Loucy (cell line): ENCODE measurements around the gene MAPKAP1.

Source experiments
- H2AFZ ChIP-seq: fragments of 200-600 bp; sonication (generic); 2 replicates; pipeline ENCODE4 v1.6.0; 2016; ENCODE audit warnings: antibody characterized with exemption, mild to moderate bottlenecking, low read length, moderate library complexity
- H3F3A ChIP-seq: fragments of 200-600 bp; 2 replicates; pipeline ENCODE4 v1.6.0; 2016; ENCODE audit warnings: antibody characterized with exemption, low read depth, mild to moderate bottlenecking
- H3K27me3 ChIP-seq: fragments of 200-600 bp; sonication (generic); 2 replicates; pipeline ENCODE4 v1.6.1; 2014; ENCODE audit warnings: low read length, mild to moderate bottlenecking; ENCODE audit not compliant: insufficient read depth, poor library complexity, severe bottlenecking
- H3K36me3 ChIP-seq: fragments of 200-600 bp; sonication (generic); 2 replicates; pipeline ENCODE4 v1.6.1; 2016; ENCODE audit warnings: low read length; ENCODE audit not compliant: insufficient read depth
- H3K4me1 ChIP-seq: fragments of 200-600 bp; sonication (generic); 2 replicates; pipeline ENCODE4 v1.5.1; 2014; ENCODE audit warnings: low read length, mild to moderate bottlenecking; ENCODE audit not compliant: insufficient read depth, poor library complexity, severe bottlenecking
- H3K4me2 ChIP-seq: fragments of 200-600 bp; sonication (generic); 2 replicates; pipeline ENCODE4 v1.6.0; 2014; ENCODE audit warnings: antibody characterized with exemption, low read length, low read depth, mild to moderate bottlenecking; ENCODE audit not compliant: poor library complexity, severe bottlenecking
- H3K4me3 ChIP-seq: fragments of 200-600 bp; sonication (generic); 2 replicates; pipeline ENCODE4 v1.5.1; 2014; ENCODE audit warnings: low read length, mild to moderate bottlenecking, mixed read lengths; ENCODE audit not compliant: poor library complexity, severe bottlenecking
- H3K79me2 ChIP-seq: fragments of 200-600 bp; sonication (generic); 2 replicates; pipeline ENCODE4 v1.6.1; 2014; ENCODE audit warnings: low read length; ENCODE audit not compliant: insufficient read depth
- H3K9ac ChIP-seq: fragments of 200-600 bp; sonication (generic); 2 replicates; pipeline ENCODE4 v1.6.0; 2014; ENCODE audit warnings: mild to moderate bottlenecking, low read depth, low read length, moderate library complexity; ENCODE audit not compliant: poor library complexity, severe bottlenecking
- H3K9me2 ChIP-seq: fragments of 200-600 bp; sonication (generic); replicated peaks from 2 replicates; pipeline ENCODE4 v1.6.1; 2016; ENCODE audit warnings: low read depth, low read length, mixed read lengths
- H3K9me3 ChIP-seq: fragments of 200-600 bp; sonication (generic); 2 replicates; pipeline ENCODE4 v1.6.1; 2014; ENCODE audit warnings: mild to moderate bottlenecking, antibody characterized with exemption, low read length, low read depth; ENCODE audit not compliant: insufficient read depth
- H4K20me1 ChIP-seq: fragments of 200-600 bp; sonication (generic); 2 replicates; pipeline ENCODE4 v1.6.0; 2014; ENCODE audit warnings: antibody characterized with exemption, low read length, mild to moderate bottlenecking; ENCODE audit not compliant: insufficient read depth, poor library complexity, severe bottlenecking
- EZH2phosphoT487 ChIP-seq: fragments of 200-600 bp; IDR thresholded peaks from 2 replicates; pipeline ENCODE4 v1.6.1; 2018; ENCODE audit warnings: antibody characterized with exemption, mild to moderate bottlenecking, moderate library complexity, borderline replicate concordance
- TF ChIP-seq, protein P1 (sequence below): fragments of 200-600 bp; sonication (generic); conservative IDR thresholded peaks from 2 replicates; pipeline ENCODE4 v1.5.1; 2014; ENCODE audit warnings: mild to moderate bottlenecking, antibody characterized with exemption, low read length

MAPKAP1 gene

DNA sequence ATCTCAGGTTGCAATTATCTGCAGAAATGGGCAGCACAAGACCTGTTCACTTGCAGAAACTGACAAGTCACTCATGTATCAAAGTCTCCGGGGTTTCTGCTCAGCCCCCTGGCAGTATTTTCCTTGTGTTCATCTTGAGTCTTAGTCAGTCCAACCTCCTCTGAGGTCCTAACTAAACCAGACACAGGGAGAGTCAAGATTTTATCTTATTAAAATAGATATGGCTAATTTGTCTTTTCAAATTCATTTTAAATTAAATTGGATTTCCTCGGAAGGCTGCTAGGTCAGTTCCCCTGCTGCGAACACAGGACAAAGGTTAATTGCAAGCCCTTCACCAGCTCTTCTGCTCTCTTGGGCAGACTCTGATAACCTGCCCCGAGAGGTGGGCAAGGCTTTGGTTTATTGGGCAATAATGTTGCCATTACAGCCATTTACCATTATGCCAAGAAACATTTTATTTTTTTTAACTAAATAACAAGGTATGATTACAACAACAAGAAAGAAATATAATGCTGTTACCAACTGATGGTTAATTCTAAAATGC, 103.5 kb downstream of the MAPKAP1 start:
- no peaks in the 10 kb centered on the region for H3K36me3 ChIP-seq
- no peaks in the 10 kb centered on the region for H3K9me3 ChIP-seq
- H3K27me3 ChIP-seq, result no peaks in the 10 kb centered on the region
- H3K4me2 ChIP-seq, result peak overlapping the region; percentile 6
- TF ChIP-seq, protein P1, sequence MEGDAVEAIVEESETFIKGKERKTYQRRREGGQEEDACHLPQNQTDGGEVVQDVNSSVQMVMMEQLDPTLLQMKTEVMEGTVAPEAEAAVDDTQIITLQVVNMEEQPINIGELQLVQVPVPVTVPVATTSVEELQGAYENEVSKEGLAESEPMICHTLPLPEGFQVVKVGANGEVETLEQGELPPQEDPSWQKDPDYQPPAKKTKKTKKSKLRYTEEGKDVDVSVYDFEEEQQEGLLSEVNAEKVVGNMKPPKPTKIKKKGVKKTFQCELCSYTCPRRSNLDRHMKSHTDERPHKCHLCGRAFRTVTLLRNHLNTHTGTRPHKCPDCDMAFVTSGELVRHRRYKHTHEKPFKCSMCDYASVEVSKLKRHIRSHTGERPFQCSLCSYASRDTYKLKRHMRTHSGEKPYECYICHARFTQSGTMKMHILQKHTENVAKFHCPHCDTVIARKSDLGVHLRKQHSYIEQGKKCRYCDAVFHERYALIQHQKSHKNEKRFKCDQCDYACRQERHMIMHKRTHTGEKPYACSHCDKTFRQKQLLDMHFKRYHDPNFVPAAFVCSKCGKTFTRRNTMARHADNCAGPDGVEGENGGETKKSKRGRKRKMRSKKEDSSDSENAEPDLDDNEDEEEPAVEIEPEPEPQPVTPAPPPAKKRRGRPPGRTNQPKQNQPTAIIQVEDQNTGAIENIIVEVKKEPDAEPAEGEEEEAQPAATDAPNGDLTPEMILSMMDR, result no peak
- no peak for TF ChIP-seq EZH2phosphoT487
- peaks cover 24% of the 10 kb centered on the region for H3K79me2 ChIP-seq
- H2AFZ ChIP-seq, result no peak overlapping the region
- peaks cover 53% of the 10 kb centered on the region for H3K4me1 ChIP-seq
- H4K20me1 ChIP-seq, result no peaks in the 10 kb centered on the region
- no peak overlapping the region for H3K4me3 ChIP-seq
- peak overlapping the region; percentile 20 for H3K9ac ChIP-seq
- no peaks in the 10 kb centered on the region for H3K9me2 ChIP-seq
- 0 out of 2 replicates have a peak, but pooled peaks cover 4% of the 10 kb centered on the region for H3F3A ChIP-seq

DNA sequence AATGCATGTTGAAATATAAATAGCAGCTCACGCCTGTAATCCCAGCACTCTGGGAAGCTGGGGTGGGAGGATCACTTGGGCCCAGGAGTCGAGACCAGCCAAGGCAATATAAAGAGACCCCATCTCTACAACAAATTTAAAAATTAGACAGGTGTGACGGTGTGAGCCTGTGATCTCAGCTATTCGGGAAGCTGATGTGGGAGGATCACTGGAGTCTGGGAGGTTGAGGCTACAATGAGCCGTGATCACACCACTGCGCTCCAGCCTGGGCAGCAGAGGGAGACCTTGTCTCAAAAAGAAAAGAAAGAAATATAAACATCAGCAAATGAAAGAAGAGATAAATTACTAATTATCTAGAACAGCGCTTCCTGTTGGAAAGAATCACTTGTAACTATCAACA, 105.0 kb downstream of the MAPKAP1 start:
- Histone ChIP-seq H3K9me2 (no peaks in the 10 kb centered on the region), H3K4me3 (no peak overlapping the region), H3K9ac (no peak overlapping the region), H3K4me1 (peaks cover 61% of the 10 kb centered on the region), H3K9me3 (no peaks in the 10 kb centered on the region), H3K36me3 (no peaks in the 10 kb centered on the region), H4K20me1 (no peaks in the 10 kb centered on the region), H3K79me2 (peaks cover 38% of the 10 kb centered on the region), H3F3A (0 out of 2 replicates have a peak, but pooled peaks cover 4% of the 10 kb centered on the region), H2AFZ (no peak overlapping the region), H3K27me3 (no peaks in the 10 kb centered on the region), H3K4me2 (no peak overlapping the region)
- TF ChIP-seq, protein P1, result peak; percentile 43
- TF ChIP-seq EZH2phosphoT487, result no peak

DNA sequence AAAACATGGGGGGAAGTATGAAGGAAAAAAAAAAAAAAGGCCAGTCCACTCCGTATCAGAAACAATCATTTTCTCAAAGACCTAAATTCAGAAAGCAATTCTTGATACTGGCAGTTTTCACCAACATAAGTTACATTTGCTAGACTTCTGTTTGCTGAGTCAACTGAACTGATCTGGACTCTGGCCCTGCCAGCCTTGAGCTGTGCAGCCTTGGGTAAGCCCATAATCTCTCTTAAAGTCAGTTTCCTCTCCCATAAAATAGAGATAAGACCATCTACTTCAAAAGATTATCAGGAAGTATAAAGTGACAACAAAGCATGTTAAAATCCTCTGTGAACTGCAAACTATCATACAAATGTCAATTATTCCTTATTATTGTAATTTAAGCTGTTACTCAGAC, 106.8 kb downstream of the MAPKAP1 start:
- TF ChIP-seq, protein P1, result no peak
- no peak for TF ChIP-seq EZH2phosphoT487
- Histone ChIP-seq H4K20me1 (no peaks in the 10 kb centered on the region), H3K9ac (peak overlapping the region; percentile 41), H3K4me2 (peak overlapping the region; percentile 63), H3K36me3 (no peaks in the 10 kb centered on the region), H3K9me3 (no peaks in the 10 kb centered on the region), H2AFZ (no peak overlapping the region), H3K27me3 (no peaks in the 10 kb centered on the region), H3K4me1 (peaks cover 67% of the 10 kb centered on the region), H3K9me2 (no peaks in the 10 kb centered on the region), H3F3A (0 out of 2 replicates have a peak, but pooled peaks cover 4% of the 10 kb centered on the region), H3K4me3 (peak overlapping the region; percentile 44), H3K79me2 (peaks cover 42% of the 10 kb centered on the region)
